NT2/D1 (cell line): ENCODE data around the gene INPP5D.

Experiments used
- DNase-seq: peaks from one replicate; pipeline ENCODE4 v3.0.0-alpha.2; 2011; ENCODE audit warnings: low read depth, low spot score
- H3K27me3 ChIP-seq: 2 replicates; pipeline ENCODE4 v1.6.0; 2011; ENCODE audit warnings: mild to moderate bottlenecking; ENCODE audit not compliant: insufficient read length, insufficient read depth
- H3K36me3 ChIP-seq: 2 replicates; pipeline ENCODE4 v1.6.1; 2011; ENCODE audit warnings: mild to moderate bottlenecking, low read length, mixed read lengths; ENCODE audit not compliant: insufficient read depth, insufficient read length
- H3K4me1 ChIP-seq: 2 replicates; pipeline ENCODE4 v1.5.1; 2011; ENCODE audit not compliant: insufficient read depth, insufficient read length
- H3K4me3 ChIP-seq: 2 replicates; pipeline ENCODE4 v1.5.1; 2011; ENCODE audit warnings: low read depth; ENCODE audit not compliant: insufficient read length
- H3K9ac ChIP-seq: 2 replicates; pipeline ENCODE4 v1.6.0; 2011; ENCODE audit warnings: low read depth; ENCODE audit not compliant: insufficient read length
- H3K9me3 ChIP-seq: 2 replicates; pipeline ENCODE4 v1.5.1; 2011; ENCODE audit warnings: mild to moderate bottlenecking, low read length; ENCODE audit not compliant: insufficient read depth
- SUZ12 ChIP-seq: IDR thresholded peaks from 2 replicates; pipeline ENCODE4 v1.6.1; 2011; ENCODE audit not compliant: insufficient read length, insufficient read depth; ENCODE audit errors: extremely low read depth
- YY1 ChIP-seq: IDR thresholded peaks from 2 replicates; pipeline ENCODE4 v1.6.1; 2011; ENCODE audit not compliant: insufficient read length, insufficient read depth
- ZNF274 ChIP-seq: IDR thresholded peaks from 2 replicates; pipeline ENCODE4 v1.6.1; 2011; ENCODE audit warnings: mild to moderate bottlenecking, low read depth, low read length

INPP5D gene

DNA sequence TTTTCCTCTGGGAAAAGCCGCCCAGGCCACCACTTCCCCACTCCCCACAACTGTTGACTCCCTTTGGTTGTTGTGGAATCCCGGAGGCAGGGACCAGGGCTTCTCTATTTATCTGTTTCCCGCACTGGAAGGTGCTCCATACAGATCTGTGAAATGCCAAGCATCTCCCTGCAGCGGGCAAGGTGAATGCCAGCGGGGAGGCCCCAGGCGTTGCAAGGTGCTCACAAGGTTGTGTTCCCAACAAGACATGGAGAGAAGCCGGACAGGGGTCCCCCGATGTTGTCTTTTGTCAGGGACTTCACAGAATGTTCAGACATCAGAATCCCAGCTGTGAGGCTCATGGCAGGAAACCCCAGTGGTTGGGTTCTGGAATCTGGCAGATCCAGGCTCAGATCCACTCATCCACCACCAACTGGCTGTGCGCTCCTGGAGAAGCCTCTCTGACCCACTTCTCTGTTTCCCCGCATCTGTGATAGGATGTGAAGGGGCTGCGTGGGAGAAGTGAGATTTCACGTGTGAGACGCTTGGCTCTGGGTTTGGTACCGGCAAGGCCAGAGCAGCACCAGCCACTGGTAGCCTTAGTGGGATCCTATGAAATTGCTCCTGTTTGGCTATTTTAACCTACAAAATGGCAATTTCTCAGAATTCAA, 36.3 kb upstream of the INPP5D start:
- H3K36me3 ChIP-seq = no peaks in the 10 kb centered on the region
- H3K4me1 ChIP-seq = peaks cover 7% of the 10 kb centered on the region
- no peak for DNase-seq
- H3K4me3 ChIP-seq = no peak overlapping the region
- H3K27me3 ChIP-seq = no peaks in the 10 kb centered on the region
- H3K9ac ChIP-seq = no peak overlapping the region
- TF ChIP-seq SUZ12 (no peak), YY1 (no peak), ZNF274 (no peak)
- no peaks in the 10 kb centered on the region for H3K9me3 ChIP-seq

DNA sequence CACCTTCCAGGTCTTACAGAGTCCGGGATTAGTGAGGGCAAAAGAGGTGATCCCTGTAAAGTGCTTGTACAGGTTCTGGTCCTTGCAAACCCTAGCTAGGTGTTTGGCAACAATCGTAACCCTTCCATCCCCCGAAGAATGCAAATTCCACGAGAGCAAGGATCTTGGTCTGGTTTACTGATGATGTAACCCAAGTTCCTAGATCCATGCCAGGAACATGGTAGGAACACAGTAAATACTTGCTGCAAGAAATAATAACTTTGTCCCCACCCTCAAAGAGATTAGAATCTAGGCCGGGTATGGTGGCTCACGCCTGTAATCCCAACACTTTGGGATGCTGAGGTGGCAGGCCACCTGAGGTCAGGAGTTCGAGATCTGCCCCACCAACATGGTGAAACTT, 34.4 kb upstream of the INPP5D start:
- Histone ChIP-seq H3K36me3 (no peaks in the 10 kb centered on the region), H3K4me3 (no peak overlapping the region), H3K9ac (no peak overlapping the region), H3K9me3 (peaks cover 5% of the 10 kb centered on the region; the same call in 1 of the 2 replicates), H3K4me1 (peaks cover 7% of the 10 kb centered on the region), H3K27me3 (no peaks in the 10 kb centered on the region)
- TF ChIP-seq YY1 (no peak), SUZ12 (no peak), ZNF274 (no peak)
- no peak for DNase-seq

DNA sequence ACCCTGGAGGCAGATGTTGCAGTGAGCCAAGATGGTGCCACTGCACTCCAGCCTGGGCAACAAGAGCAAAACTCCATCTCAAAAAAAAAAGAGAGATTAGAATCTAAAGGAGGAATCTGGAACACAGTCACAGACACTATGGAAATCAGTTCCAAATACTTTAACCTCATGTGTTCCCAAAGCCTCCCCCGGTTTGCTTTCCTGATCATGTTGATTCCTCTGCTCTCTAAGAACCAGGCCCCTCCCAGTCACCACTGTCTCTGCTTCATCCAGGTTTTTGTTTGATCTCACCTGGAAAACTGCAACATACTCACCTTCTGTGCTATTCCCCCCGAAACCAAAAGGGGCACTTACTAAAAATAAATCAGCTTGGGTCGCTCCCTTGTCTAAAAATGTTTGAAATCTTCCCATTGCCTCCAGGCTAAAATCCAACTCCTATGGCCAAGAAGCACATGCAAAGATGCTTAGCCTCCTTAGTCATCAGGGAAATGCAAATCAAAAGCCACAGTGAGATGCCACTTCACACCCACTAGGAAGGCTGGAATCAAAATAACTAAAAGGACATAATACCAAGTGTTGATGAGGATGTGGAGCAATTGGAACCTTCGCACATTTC, 33.8 kb upstream of the INPP5D start:
- Histone ChIP-seq H3K4me3 (no peak overlapping the region), H3K9ac (no peak overlapping the region), H3K4me1 (peaks cover 7% of the 10 kb centered on the region), H3K36me3 (no peaks in the 10 kb centered on the region), H3K9me3 (peaks cover 5% of the 10 kb centered on the region; the same call in 1 of the 2 replicates), H3K27me3 (no peaks in the 10 kb centered on the region)
- DNase-seq = no peak
- TF ChIP-seq ZNF274 (no peak), YY1 (no peak), SUZ12 (no peak)

DNA sequence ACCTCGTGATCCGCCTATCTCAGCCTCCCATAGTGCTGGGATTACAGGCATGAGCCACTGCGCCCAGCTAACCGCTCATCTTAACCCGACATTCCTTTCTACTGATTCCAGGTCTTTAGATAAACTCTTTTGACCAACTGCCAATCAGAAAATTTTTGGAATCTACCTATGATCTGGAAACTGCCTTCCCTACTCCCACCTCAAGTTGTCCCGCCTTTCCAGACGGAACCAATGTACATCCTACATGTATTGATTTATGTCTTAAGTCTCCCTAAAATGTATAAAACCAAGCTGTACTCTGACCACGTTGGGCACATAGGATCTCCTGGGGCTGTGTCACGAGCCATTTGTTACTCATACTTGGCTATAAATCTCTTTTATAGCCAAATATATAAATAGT, 30.8 kb upstream of the INPP5D start:
- Histone ChIP-seq H3K27me3 (no peaks in the 10 kb centered on the region), H3K4me1 (peaks cover 12% of the 10 kb centered on the region), H3K9me3 (peaks cover 5% of the 10 kb centered on the region; the same call in 1 of the 2 replicates), H3K9ac (no peak overlapping the region), H3K4me3 (no peak overlapping the region), H3K36me3 (no peaks in the 10 kb centered on the region)
- TF ChIP-seq YY1 = no peak
- TF ChIP-seq ZNF274 = no peak
- no peak for TF ChIP-seq SUZ12
- DNase-seq = no peak

DNA sequence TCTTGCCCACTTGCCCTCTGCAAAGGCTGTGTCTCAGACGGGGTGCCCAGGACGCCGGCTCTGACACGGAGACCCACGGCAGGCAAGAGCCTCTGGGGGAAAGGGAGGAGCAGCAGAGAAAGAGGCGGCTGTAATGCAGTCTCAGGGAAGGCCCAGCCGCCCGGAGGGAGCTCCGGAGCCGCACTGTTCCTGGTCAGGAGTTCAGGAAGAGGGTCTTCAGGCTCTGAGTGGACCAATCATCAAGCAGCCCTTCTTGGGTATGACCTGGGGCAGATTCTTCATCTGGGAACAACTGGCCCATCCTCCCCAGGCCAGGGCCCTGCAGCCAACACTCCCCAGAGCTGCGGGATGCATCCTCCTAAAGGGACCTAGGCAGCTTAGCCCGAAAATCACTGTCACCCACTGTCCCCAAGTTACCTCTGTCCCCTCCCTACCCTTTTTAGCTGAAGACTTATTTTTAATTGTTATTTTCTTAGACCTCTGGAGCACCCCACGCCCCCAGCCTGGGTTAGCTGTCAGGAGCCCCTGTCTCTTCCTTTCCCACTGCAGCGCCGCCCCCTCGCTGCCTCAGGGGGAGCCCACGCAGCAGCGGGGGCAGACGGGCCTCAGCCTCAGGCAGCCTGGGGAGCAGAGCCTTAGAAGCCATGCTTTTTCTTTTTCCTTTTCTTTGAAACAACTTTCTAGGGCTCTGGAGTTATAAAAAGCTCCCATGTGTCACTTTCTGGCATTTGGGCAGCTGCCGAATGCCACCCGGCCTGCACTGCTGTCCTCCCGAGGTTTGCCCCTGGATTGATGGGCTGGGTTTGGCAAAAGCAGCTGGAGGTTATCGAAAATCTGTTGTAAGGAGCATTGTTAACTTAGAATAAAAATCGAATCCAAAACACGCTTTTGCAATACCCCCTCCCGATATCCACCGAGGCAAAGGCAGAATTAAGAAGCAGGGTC, 28.3 kb upstream of the INPP5D start:
- TF ChIP-seq YY1 (no peak), ZNF274 (no peak), SUZ12 (no peak)

DNA sequence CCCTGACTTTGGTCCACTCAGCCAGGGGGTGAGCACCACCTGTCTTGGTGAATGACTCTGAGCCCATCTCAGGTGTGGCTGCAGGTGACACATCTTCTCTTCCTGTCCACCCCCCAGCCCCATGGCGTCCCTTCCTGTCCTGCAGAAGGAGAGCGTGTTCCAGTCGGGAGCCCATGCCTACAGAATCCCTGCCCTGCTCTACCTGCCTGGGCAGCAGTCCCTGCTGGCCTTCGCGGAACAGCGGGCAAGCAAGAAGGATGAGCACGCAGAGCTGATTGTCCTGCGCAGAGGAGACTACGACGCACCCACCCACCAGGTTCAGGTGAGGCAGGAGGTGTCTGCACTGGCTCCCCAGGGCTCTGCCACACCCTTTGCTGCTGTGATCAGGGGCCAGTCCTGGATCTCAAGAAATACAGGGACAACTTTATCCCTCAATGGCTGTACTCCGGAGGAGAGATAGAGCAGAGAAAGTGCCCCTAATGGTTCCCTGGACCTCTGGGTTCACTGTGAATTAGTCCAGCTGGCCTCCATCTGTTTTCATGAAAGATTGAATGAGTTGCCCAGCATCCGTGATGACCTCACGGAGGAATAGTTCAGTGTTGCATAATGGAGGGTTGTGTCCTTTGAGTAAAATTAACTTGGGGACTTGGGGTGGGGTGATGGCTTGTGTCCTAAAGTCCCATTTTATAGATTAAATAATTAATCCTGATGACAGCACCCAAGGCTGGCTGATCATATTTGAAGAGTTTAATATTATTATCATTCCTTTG, 27.4 kb upstream of the INPP5D start, which contains the start of gene NEU2:
Gene NEU2, plus strand, starts transcription at position 122 of the 770 bp plus-strand sequence. Its CDS starts 0 bp downstream, at position 122.
- H3K4me3 ChIP-seq = no peak within 1 kb of the TSS
- H3K36me3 ChIP-seq = no peaks in the 10 kb centered on the region
- TF ChIP-seq SUZ12 = no peak
- TF ChIP-seq ZNF274 = no peak
- no peak for TF ChIP-seq YY1
- peaks cover 5% of the 10 kb centered on the region; the same call in 1 of the 2 replicates for H3K9me3 ChIP-seq
- peak within 1 kb of the TSS; percentile 5 for H3K9ac ChIP-seq
- no peak for DNase-seq
- H3K4me1 ChIP-seq = peaks cover 5% of the 10 kb centered on the region
- no peaks in the 10 kb centered on the region for H3K27me3 ChIP-seq

More for the DNA sequence above, 28.3 kb upstream of the INPP5D start:
- no peaks in the 10 kb centered on the region for H3K36me3 ChIP-seq
- no peak for DNase-seq
- no peak overlapping the region for H3K4me3 ChIP-seq
- H3K9me3 ChIP-seq = peaks cover 5% of the 10 kb centered on the region; the same call in 1 of the 2 replicates
- H3K4me1 ChIP-seq = peaks cover 5% of the 10 kb centered on the region
- H3K27me3 ChIP-seq = no peaks in the 10 kb centered on the region
- no peak overlapping the region for H3K9ac ChIP-seq
